Activated T-helper 17 cell treated with anti-CD3 and anti-CD28 coated beads, Interleukin-2, amount 50 U/mL, for 72 hours (primary cell): ENCODE data around the gene ADARB2. TPM values are rescaled to one million over a fixed set of nuclear protein-coding genes. Genes with fewer than 3 reads are reported as not detected.

Experiments used
- ATAC-seq: fragments of 150-1000 bp; cut with Tn5 transposase; replicated peaks from 2 replicates; pipeline ENCODE4 v1.10.0; 2021; ENCODE audit warnings: mild to moderate bottlenecking, moderate library complexity
- H3K27ac Mint-ChIP-seq: one replicate; pipeline ENCODE4 v1.8.0; 2022; ENCODE audit warnings: mixed read lengths
- H3K27me3 Mint-ChIP-seq: one replicate; pipeline ENCODE4 v1.8.0; 2022; ENCODE audit warnings: mixed read lengths
- H3K36me3 Mint-ChIP-seq: one replicate; pipeline ENCODE4 v1.8.0; 2022; ENCODE audit warnings: low read depth, mild to moderate bottlenecking, mixed read lengths
- H3K4me1 Mint-ChIP-seq: one replicate; pipeline ENCODE4 v1.8.0; 2022; ENCODE audit warnings: mixed read lengths
- H3K4me3 Mint-ChIP-seq: one replicate; pipeline ENCODE4 v1.8.0; 2022; ENCODE audit warnings: mild to moderate bottlenecking, mixed read lengths
- H3K9me3 Mint-ChIP-seq: one replicate; pipeline ENCODE4 v1.8.0; 2022; ENCODE audit warnings: mixed read lengths
- total RNA-seq, 2 donors: library from RNA; stranded (reverse); gene quantifications; one replicate each; pipeline ENCODE4 v1.2.3, GENCODE V29; 2022

ADARB2 gene
- total RNA-seq, 2 donors from 2014 or later: not detected

DNA sequence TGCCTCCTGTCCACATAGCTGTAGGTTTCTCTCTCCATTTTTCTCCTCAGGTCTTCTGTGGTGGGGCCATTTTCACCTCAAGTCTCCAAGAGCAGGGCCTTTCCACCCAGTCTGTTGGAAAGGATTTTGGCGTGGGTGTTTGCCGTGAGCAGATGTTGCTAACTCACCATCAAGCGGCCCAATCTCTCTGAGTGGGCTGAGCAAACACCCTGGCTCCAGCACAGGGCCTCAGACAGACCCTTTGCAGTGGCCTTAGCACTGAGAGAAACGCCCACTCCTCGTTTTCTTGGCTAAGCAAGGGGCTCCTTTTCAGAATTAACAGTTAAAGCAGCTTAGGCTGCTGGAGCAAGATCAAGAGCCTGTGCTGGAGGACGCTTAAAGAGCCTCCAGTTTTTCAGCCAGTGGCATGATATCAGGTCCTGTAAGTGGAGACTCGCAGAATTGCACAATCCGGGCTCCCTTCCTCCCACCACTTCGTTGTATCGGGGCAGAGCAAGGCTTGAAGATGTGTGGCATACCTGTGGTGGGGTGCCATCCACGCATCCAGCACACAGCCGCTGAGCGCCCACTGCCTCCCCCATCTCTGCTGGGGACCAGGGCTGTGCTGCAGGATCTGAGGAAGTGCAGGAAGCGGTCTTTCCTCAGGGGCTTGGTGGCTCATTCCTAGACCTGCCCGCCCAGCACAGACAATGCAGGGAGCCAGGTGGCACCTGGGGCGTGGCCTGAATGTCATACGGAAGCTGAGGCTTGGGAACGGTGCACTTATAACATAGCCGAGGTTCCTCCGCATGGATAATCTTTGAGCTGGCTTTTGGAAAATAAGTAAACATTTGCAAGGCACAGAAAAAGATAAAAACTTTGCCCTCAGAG lies 142.7 kb downstream of the ADARB2 start:
- Mint-ChIP-seq H3K36me3 (no peaks in the 10 kb centered on the region), H3K9me3 (no peaks in the 10 kb centered on the region), H3K27ac (no peak overlapping the region), H3K27me3 (peaks cover 12% of the 10 kb centered on the region), H3K4me3 (no peak overlapping the region), H3K4me1 (no peaks in the 10 kb centered on the region)
- no peak for ATAC-seq

DNA sequence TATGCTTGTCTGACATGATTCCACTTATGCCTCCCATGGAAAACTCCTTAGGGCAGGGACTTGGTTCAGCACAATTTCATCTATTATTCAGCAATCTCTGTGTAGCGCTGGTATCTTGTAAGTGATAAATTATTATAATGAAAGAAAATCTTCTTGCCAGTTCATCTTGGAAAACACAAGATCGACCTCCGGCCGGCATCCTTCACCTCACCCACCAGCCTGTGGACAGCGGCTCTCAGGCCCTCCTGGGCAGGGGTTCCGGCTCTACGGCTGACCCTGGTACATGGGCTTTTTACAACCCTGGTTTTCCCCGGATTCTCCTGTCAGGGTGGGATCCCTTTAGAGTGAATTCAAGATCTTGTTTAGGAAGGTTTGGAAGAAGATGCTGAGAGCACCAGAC lies 145.6 kb downstream of the ADARB2 start:
- Mint-ChIP-seq H3K4me3 (no peak overlapping the region), H3K9me3 (peaks cover 8% of the 10 kb centered on the region), H3K36me3 (no peaks in the 10 kb centered on the region), H3K4me1 (no peaks in the 10 kb centered on the region), H3K27ac (no peak overlapping the region), H3K27me3 (peaks cover 9% of the 10 kb centered on the region)
- ATAC-seq: no peak

DNA sequence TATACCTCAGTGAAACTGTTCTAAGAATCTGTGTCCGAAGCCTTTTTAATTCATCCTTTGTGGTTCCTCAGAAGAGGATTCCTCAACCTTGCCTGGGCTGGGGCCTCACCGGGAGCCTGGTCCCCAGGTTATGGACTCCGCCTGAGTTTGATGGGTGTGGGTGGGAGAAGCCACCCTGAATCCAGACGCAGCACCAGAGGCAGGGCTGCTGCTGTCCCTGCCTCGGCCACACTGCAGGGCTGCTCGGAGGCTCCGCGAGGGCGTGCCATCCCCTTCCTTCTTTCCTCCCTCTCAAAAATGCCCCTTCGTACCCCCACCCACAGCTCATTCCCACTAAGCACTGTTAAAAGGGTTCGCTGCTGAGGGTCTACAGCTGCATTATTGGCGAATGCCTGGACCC lies 146.3 kb downstream of the ADARB2 start:
- Mint-ChIP-seq H3K9me3 (peaks cover 8% of the 10 kb centered on the region), H3K4me3 (no peak overlapping the region), H3K27ac (no peak overlapping the region), H3K27me3 (peaks cover 5% of the 10 kb centered on the region), H3K4me1 (no peaks in the 10 kb centered on the region), H3K36me3 (no peaks in the 10 kb centered on the region)
- ATAC-seq: no peak

DNA sequence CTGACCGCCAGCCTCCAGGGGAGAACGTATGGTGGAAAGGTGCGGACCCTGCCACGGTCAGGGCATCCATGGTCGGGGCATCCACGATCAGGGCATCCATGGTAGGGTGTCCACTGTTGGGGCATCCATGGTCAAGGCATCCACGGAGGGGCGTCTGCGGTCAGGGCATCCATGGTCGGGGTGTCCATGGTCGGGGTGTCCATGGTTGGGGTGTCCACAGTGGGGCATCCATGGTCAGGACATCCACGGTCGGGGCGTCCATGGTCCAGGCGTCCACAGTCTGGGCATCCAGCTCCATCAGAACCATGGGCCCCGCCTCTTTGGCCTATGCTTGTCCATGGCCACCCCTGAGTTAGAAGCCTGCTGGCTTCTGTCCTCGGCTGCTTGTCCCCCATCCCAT lies 148.1 kb downstream of the ADARB2 start:
- Mint-ChIP-seq H3K4me1 (no peaks in the 10 kb centered on the region), H3K9me3 (peaks cover 8% of the 10 kb centered on the region), H3K27ac (no peak overlapping the region), H3K4me3 (no peak overlapping the region), H3K27me3 (peaks cover 3% of the 10 kb centered on the region), H3K36me3 (no peaks in the 10 kb centered on the region)
- ATAC-seq: no peak

DNA sequence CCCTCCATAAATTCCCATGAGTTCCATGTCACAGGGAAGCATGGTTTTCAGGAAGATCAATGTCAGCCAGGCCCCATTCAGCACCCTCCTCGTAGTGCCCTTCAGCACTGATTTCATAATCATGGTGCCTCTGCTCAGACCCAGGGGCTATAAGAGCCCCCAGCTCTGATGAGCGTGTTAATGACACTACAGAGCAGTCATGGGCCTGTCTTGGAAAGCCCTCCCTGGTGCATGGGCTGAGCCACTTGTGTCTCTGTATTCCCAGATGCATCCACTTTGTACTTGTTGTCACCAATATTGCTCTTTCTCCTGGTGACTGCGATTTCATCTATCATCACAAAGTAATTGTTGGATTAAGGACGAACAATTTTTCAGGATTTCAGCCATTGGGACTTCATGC lies 154.6 kb downstream of the ADARB2 start:
- no peak for ATAC-seq
- no peak overlapping the region for H3K4me3 Mint-ChIP-seq
- H3K36me3 Mint-ChIP-seq: no peaks in the 10 kb centered on the region
- H3K4me1 Mint-ChIP-seq: no peaks in the 10 kb centered on the region
- H3K9me3 Mint-ChIP-seq: peaks cover 2% of the 10 kb centered on the region
- no peaks in the 10 kb centered on the region for H3K27me3 Mint-ChIP-seq
- no peak overlapping the region for H3K27ac Mint-ChIP-seq

DNA sequence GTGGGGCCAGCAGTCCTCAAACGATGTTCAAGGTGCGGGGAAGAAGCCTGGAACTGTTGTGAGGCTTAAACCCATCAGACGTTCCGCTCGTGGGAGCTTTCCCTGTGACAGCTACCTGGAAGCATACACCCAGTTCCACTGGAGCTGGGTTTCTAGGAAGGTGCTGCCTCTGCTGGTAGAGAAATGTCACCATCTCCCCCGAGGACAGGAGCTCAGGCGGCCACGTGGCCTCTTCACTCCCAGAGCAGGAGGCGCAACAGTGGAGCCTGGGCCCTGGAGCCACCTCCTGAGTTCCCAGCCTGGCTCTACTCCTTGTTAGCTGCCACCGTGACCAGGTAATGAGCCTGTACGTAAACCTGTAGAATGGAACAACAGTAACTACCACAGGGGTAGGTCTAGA lies 156.1 kb downstream of the ADARB2 start:
- no peaks in the 10 kb centered on the region for H3K36me3 Mint-ChIP-seq
- no peaks in the 10 kb centered on the region for H3K9me3 Mint-ChIP-seq
- H3K27ac Mint-ChIP-seq: no peak overlapping the region
- no peaks in the 10 kb centered on the region for H3K27me3 Mint-ChIP-seq
- ATAC-seq: no peak
- H3K4me3 Mint-ChIP-seq: no peak overlapping the region
- no peaks in the 10 kb centered on the region for H3K4me1 Mint-ChIP-seq

DNA sequence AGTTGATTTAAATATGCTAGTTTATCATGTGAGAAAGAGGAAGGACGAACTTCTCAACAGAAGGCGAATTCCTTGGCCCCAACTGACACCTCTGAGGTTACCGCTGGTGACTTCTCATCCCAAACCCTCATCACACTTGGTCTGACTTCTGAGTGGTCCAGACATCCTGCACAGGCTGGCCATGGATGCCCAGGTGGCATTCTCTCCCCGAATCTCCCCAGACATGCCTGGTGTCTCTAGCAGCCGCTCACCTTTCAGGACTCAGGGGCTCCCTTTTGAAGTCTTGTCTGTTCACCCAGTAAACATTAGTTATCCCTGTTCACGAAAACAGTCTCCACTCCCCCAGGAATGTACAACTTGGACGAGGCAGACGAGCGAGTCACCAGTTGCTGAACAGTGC lies 157.7 kb downstream of the ADARB2 start:
- Mint-ChIP-seq H3K4me1 (no peaks in the 10 kb centered on the region), H3K27ac (no peak overlapping the region), H3K36me3 (no peaks in the 10 kb centered on the region), H3K9me3 (no peaks in the 10 kb centered on the region), H3K27me3 (peaks cover 2% of the 10 kb centered on the region), H3K4me3 (no peak overlapping the region)
- no peak for ATAC-seq

DNA sequence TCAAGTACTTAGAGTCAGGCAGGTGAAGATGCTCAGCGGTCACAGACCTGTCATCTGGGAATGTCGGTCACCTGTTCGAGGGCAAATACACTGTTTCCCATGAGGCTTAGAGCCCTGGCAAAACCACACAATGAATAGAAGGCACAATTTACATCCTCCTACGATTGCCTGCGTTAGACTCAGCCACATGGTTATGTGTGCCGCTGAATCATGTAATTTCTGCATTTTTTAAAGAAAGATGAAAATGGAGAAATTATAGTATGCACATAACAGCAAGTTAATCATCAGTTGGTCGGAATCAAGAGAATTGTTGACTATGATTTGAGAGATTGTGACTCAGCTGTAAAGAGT lies 158.2 kb downstream of the ADARB2 start:
- H3K27me3 Mint-ChIP-seq: peaks cover 7% of the 10 kb centered on the region
- no peak overlapping the region for H3K4me3 Mint-ChIP-seq
- no peaks in the 10 kb centered on the region for H3K4me1 Mint-ChIP-seq
- ATAC-seq: no peak
- no peaks in the 10 kb centered on the region for H3K36me3 Mint-ChIP-seq
- no peaks in the 10 kb centered on the region for H3K9me3 Mint-ChIP-seq
- no peak overlapping the region for H3K27ac Mint-ChIP-seq

DNA sequence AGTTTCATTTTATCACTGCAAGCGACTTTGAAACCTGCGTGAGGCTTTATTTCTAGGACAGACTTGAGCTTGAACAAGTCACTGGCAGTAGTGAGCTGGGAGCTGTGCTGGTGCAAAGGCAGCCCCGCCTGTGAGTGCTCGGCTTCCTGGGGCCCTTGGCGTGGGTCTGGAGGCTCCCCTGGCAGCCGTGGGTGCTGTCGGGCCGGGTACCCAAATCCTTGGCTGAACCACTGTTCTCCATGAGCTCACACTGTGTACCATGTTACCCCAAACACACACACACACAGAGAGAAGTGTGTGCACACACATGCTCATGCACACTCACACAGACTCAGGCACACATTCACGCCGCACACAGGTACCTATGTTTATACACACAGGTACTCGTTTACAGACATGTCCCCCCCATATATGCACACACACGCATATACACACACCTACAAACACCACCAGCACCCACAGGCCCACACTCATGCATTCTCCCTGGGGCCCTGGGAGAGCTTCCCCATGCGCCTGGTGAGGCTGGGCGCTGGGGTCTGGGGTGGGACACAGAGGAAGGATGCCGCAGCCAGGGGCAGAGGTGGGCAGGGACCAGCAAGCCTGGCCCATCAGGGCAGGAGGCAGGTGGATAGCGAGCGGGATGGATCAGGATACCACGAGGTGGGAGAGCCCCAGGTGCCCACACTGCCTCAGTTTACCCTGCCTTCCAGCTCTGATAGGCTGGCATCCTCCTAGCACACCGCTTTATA lies 158.8 kb downstream of the ADARB2 start:
- Mint-ChIP-seq H3K4me1 (no peaks in the 10 kb centered on the region), H3K36me3 (no peaks in the 10 kb centered on the region), H3K27me3 (peaks cover 9% of the 10 kb centered on the region), H3K4me3 (no peak overlapping the region), H3K9me3 (no peaks in the 10 kb centered on the region), H3K27ac (no peak overlapping the region)
- ATAC-seq: no peak

DNA sequence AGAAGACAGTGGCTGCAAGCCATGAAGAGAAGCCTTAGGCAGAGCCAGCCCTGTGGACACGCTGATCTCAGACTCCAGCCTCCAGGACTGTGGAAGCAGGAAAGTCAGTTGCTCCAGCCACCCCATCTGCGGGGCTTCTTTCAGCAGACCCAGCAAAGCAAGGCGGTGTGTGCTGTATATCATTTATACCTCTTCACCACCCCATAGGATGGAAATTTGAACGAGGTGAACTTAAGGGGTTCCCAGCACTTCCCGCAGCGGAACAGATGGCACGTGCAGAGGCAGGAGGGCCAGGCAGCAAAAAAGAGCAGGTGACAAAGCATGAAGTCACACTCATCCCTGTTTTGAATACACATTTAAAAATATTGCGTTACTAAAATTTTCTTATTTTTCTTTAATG lies 159.4 kb downstream of the ADARB2 start:
- no peak for ATAC-seq
- no peak overlapping the region for H3K4me3 Mint-ChIP-seq
- peaks cover 9% of the 10 kb centered on the region for H3K27me3 Mint-ChIP-seq
- H3K27ac Mint-ChIP-seq: no peak overlapping the region
- no peaks in the 10 kb centered on the region for H3K36me3 Mint-ChIP-seq
- H3K9me3 Mint-ChIP-seq: no peaks in the 10 kb centered on the region
- no peaks in the 10 kb centered on the region for H3K4me1 Mint-ChIP-seq

DNA sequence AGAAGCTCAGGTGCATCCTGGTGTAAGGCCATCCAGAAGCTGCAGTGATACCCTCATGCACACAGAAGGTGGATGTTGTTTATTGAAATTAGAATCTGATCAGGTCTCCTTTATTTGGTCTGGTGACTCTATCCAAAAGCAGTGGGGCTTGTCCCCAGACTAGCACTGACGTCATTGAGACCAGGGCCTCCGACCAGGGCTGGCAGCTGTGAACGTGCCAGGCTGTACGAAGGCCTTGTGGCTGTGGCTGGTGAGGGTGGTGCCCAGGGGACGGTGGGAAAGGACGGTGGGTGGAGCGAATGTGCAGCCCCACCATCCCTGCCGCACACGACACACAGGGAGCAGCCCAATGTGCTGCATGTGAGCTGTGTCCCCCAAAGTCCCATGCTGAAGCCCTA lies 160.0 kb downstream of the ADARB2 start:
- H3K4me3 Mint-ChIP-seq: no peak overlapping the region
- no peaks in the 10 kb centered on the region for H3K9me3 Mint-ChIP-seq
- H3K27ac Mint-ChIP-seq: no peak overlapping the region

DNA sequence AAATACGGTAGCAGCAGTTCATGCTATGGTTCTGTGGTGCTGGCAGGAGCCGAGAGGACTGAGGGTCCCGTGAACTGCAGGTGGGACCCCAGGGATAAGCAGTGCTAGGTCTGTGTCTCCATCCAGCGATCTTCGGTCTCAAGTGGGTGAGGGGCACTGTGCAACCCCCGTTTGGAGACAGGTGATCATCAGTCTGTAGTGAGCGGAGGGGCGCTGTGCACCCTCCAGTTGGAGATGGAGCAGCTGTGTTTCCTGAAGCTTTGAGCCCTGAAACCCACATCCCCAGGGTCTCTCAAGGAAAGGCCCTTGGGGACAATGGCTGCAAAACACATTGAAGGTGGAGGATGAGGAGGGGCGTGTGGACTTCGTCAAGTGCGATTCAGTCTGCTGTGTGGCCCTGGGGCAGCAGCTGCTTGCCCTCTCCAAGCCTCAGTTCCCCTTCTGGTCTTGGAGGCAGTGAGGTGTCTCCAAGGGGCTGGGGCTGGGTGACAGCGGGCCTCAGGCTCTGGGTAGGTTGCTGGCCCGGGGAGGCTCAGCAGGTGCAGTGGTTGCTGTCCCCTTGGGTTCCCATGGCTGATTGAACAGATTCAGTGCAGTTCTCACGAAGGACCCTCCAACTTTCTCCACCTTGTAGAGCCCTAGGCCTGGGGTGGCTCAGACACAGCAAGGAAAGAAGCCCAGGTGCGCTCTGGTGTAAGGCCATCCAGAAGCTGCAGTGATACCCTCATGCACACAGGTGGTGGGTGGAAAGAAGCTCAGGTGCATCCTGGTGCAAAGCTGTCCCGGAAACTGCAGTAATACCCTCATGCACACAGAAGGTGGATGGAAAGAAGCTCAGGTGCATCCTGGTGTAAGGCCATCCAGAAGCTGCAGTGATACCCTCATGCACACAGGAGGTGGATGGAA lies 160.6 kb downstream of the ADARB2 start:
- H3K4me3 Mint-ChIP-seq: no peak overlapping the region
- no peaks in the 10 kb centered on the region for H3K9me3 Mint-ChIP-seq
- H3K27me3 Mint-ChIP-seq: peaks cover 17% of the 10 kb centered on the region
- peaks cover 8% of the 10 kb centered on the region for H3K4me1 Mint-ChIP-seq
- H3K27ac Mint-ChIP-seq: no peak overlapping the region
- no peak for ATAC-seq
- H3K36me3 Mint-ChIP-seq: no peaks in the 10 kb centered on the region

More for the DNA sequence above, 160.0 kb downstream of the ADARB2 start:
- H3K36me3 Mint-ChIP-seq: no peaks in the 10 kb centered on the region
- ATAC-seq: no peak
- H3K4me1 Mint-ChIP-seq: peaks cover 2% of the 10 kb centered on the region
- peaks cover 10% of the 10 kb centered on the region for H3K27me3 Mint-ChIP-seq

DNA sequence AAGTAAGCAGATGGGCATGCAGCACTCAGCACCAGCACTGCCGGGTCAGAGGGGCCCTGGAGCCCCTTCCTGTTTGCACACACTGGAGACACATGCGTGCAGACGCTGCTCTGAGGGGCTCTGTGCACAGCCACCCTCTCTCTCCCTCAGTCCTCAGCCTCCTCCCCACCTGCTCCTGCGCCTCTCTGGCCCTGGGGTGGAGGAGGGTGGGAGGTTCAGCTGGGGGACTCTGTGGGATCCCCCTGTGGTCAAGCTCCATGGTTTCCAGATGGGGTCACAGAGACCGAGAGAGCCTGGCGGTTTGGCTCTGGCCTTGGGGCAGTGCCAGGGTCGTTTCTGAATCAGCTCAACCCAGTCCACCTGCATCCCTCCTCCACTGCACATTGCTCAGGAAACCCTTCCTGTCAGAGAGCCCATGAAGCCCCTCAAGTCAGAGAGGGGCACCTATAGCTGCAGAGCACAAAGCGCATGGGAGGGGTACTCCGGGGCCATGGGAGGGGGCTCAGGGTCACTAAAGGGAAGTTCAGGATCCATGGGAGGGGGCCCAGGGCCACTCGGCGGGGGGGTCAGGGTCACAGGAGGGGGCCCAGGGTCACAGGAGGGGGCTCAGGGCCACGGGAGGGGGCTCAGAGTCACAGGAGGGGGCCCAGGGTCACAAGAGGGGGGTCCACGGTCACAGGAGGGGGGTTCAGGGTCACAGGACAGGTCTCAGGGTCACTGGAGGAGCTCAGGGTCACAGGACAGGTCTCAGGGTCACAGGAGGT lies 161.7 kb downstream of the ADARB2 start:
- Mint-ChIP-seq H3K4me3 (no peak overlapping the region), H3K27me3 (peaks cover 21% of the 10 kb centered on the region)
- ATAC-seq: no peak

DNA sequence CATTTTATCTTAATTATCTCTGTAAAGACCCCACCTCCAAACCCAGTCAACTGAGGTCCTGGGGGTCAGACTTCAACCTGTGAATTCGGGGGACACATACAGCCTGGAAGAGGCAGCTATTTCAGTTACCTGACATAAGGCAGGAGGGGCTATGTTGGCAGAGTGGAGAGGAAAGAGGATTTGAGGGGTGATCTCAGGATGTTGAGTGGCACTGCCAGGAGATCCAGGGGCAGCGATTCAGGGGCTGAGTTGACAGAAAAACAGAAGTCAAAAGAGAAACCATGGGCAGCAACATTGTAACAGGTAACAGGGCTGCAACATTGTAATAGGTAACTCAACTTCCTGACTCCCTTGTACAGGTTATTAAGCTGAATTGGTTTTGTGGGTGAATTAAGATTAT lies 162.6 kb downstream of the ADARB2 start:
- Mint-ChIP-seq H3K27me3 (peaks cover 21% of the 10 kb centered on the region), H3K4me1 (peaks cover 12% of the 10 kb centered on the region), H3K9me3 (no peaks in the 10 kb centered on the region), H3K4me3 (no peak overlapping the region), H3K36me3 (no peaks in the 10 kb centered on the region), H3K27ac (no peak overlapping the region)
- no peak for ATAC-seq

More for the DNA sequence above, 161.7 kb downstream of the ADARB2 start:
- Mint-ChIP-seq H3K9me3 (no peaks in the 10 kb centered on the region), H3K4me1 (peaks cover 12% of the 10 kb centered on the region), H3K36me3 (no peaks in the 10 kb centered on the region), H3K27ac (no peak overlapping the region)
